Gastroesophageal sphincter (tissue), 4 donors: Measurements from ENCODE around the gene PIK3C2G. TPM values are rescaled to one million over a fixed set of nuclear protein-coding genes. Genes with fewer than 3 reads are reported as not detected.

Experiments
- ATAC-seq: fragments of 150-250 bp; one replicate; pipeline ENCODE4 v1.9.1; 2016; ENCODE audit warnings: mild to moderate bottlenecking, moderate library complexity
- H3K27ac ChIP-seq, 4 donors: fragments of 200-600 bp; sonication (generic) in 3 of 4; 1 replicate in 3 of 4; 2 replicates in 1 of 4; pipeline ENCODE4 v1.5.1; 2016 to 2019
- H3K27me3 ChIP-seq: fragments of 200-600 bp; sonication (generic); one replicate; pipeline ENCODE4 v1.5.1; 2019
- H3K36me3 ChIP-seq, 2 donors: fragments of 200-600 bp; sonication (generic); one replicate each; pipeline ENCODE4 v1.5.1; 2019; ENCODE audit warnings: control low read depth in 1 of 2
- H3K4me1 ChIP-seq, 3 donors: fragments of 200-600 bp; sonication (generic); 1 replicate in 2 of 3; 2 replicates in 1 of 3; pipeline ENCODE4 v1.5.1; 2016 to 2019; ENCODE audit warnings: control low read depth in 2 of 3
- H3K4me3 ChIP-seq, 2 donors: fragments of 200-600 bp; sonication (generic); one replicate each; pipeline ENCODE4 v1.5.1; 2019; ENCODE audit warnings: mild to moderate bottlenecking in 1 of 2, moderate library complexity in 1 of 2
- H3K9me3 ChIP-seq, 3 donors: fragments of 200-600 bp; sonication (generic); one replicate each; pipeline ENCODE4 v1.5.1; 2017 to 2019; ENCODE audit warnings: control low read depth in 2 of 3
- EP300 ChIP-seq: sonication (generic); formaldehyde crosslinking; IDR thresholded peaks from one replicate; pipeline ENCODE4 v1.6.1; 2017; ENCODE audit warnings: antibody characterized with exemption, mild to moderate bottlenecking
- POLR2A ChIP-seq, 2 donors: fragments of 450-650 bp; IDR thresholded peaks; one replicate each; pipeline ENCODE4 v1.6.1; 2017; ENCODE audit warnings: antibody characterized with exemption in 2 of 2, mild to moderate bottlenecking in 2 of 2, moderate library complexity in 1 of 2
- POLR2AphosphoS5 ChIP-seq: sonication (generic); formaldehyde crosslinking; IDR thresholded peaks from one replicate; pipeline ENCODE4 v1.6.1; 2017; ENCODE audit warnings: antibody characterized with exemption
- WGBS, 2 donors: methylation state at CpG; one replicate each; pipeline ENCODE4 v1.1.5; 2018; ENCODE audit warnings: low coverage in 1 of 2; 5-methylcytosine and 5-hydroxymethylcytosine counted together
- total RNA-seq, 4 donors: library from RNA; depleted of rRNA; stranded (reverse); fragments of >200 nt; gene quantifications; one replicate each; pipeline ENCODE4 v1.1.0, GENCODE V29; 2016
- TF ChIP-seq, protein P1 (sequence below), 4 experiments: fragments of 200-600 bp in 2 of 4; fragments of 450-650 bp in 2 of 4; sonication (generic) in 1 of 4; IDR thresholded peaks; one replicate each; pipeline ENCODE4 v1.5.1; 2017 to 2019; ENCODE audit warnings: antibody characterized with exemption in 4 of 4, mild to moderate bottlenecking in 2 of 4, moderate library complexity in 2 of 4

PIK3C2G gene
- total RNA-seq, 4 donors from 2014 or later = 0.40 to 0.79 (median 0.69) TPM; not detected in 1

- no peaks in the 10 kb centered on the region for H3K27me3 ChIP-seq
- no peak overlapping the region for H3K4me3 ChIP-seq
- no peak for ATAC-seq
Observed at GRCh38 chr12:18467620-18468245, 206.4 kb downstream of the PIK3C2G start.

GRCh38 chr12:18468246-18469075 is 207.1 kb downstream of the PIK3C2G start:
- H3K36me3 ChIP-seq = no peaks in the 10 kb centered on the region
- no peak overlapping the region for H3K4me3 ChIP-seq
- no peaks in the 10 kb centered on the region for H3K27me3 ChIP-seq
- no peaks in the 10 kb centered on the region for H3K9me3 ChIP-seq
- H3K4me1 ChIP-seq = peaks cover 0 to 6% (median 0%) of the 10 kb centered on the region in 3 donors
- TF ChIP-seq, protein P1, sequence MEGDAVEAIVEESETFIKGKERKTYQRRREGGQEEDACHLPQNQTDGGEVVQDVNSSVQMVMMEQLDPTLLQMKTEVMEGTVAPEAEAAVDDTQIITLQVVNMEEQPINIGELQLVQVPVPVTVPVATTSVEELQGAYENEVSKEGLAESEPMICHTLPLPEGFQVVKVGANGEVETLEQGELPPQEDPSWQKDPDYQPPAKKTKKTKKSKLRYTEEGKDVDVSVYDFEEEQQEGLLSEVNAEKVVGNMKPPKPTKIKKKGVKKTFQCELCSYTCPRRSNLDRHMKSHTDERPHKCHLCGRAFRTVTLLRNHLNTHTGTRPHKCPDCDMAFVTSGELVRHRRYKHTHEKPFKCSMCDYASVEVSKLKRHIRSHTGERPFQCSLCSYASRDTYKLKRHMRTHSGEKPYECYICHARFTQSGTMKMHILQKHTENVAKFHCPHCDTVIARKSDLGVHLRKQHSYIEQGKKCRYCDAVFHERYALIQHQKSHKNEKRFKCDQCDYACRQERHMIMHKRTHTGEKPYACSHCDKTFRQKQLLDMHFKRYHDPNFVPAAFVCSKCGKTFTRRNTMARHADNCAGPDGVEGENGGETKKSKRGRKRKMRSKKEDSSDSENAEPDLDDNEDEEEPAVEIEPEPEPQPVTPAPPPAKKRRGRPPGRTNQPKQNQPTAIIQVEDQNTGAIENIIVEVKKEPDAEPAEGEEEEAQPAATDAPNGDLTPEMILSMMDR (IDR thresholded peaks at IDR 0.05) = no peak
- TF ChIP-seq POLR2AphosphoS5 (no peak), POLR2A (IDR thresholded peaks at IDR 0.05) (no peak), EP300 (no peak)
- ATAC-seq = no peak
- H3K27ac ChIP-seq = no peak overlapping the region
- 82 to 83% methylated on average over 1 of the region's 1 CpG for WGBS, 2 donors

More at GRCh38 chr12:18467620-18468245, 206.4 kb downstream of the PIK3C2G start:
- Histone ChIP-seq H3K4me1 (peaks cover 0 to 9% (median 0%) of the 10 kb centered on the region in 3 donors), H3K27ac (no peak overlapping the region), H3K9me3 (no peaks in the 10 kb centered on the region), H3K36me3 (no peaks in the 10 kb centered on the region)
- no peak for TF ChIP-seq POLR2AphosphoS5
- no peak for TF ChIP-seq POLR2A (IDR thresholded peaks at IDR 0.05)
- TF ChIP-seq EP300 = no peak
- TF ChIP-seq, protein P1 (IDR thresholded peaks at IDR 0.05) = no peak

GRCh38 chr12:18470251-18470650 is 208.9 kb downstream of the PIK3C2G start:
- no peak for ATAC-seq
- 94% methylated on average over 2 to 3 of the region's 3 CpGs for WGBS, 2 donors
- Histone ChIP-seq H3K4me1 (peaks cover 0 to 6% (median 0%) of the 10 kb centered on the region in 3 donors), H3K4me3 (no peak overlapping the region), H3K27me3 (no peaks in the 10 kb centered on the region), H3K27ac (no peak overlapping the region), H3K36me3 (no peaks in the 10 kb centered on the region), H3K9me3 (no peaks in the 10 kb centered on the region)
- no peak for TF ChIP-seq EP300
- TF ChIP-seq POLR2AphosphoS5 = no peak
- TF ChIP-seq POLR2A (IDR thresholded peaks at IDR 0.05) = no peak
- TF ChIP-seq, protein P1 (IDR thresholded peaks at IDR 0.05) = no peak

DNA sequence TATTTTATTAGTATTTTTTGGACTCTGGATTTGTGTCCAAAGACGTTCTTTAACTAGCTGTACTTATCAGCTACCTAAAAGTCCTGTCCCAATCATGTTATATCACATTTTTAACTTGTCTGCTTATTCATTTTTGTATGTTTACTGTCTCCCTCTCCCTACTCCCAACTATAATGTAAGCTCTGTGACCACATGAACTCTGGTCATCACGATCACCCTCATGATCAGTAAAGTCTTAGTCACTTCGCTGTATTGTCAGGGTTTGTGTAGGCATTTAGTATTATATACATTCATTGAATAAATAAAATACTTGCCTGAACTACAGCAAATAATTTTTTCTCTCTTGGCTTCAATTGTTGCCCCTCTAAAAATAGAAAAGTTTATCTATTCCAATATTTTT is 211.0 kb downstream of the PIK3C2G start:
- H3K27ac ChIP-seq = no peak overlapping the region
- no peaks in the 10 kb centered on the region for H3K36me3 ChIP-seq
- WGBS, 2 donors = 78 to 93% methylated on average over 3 of the region's 3 CpGs
- H3K27me3 ChIP-seq = no peaks in the 10 kb centered on the region
- TF ChIP-seq POLR2A (IDR thresholded peaks at IDR 0.05) (no peak), POLR2AphosphoS5 (no peak), EP300 (no peak)
- ATAC-seq = no peak
- peaks cover 0 to 10% (median 0%) of the 10 kb centered on the region in 3 donors for H3K4me1 ChIP-seq
- H3K9me3 ChIP-seq = no peaks in the 10 kb centered on the region
- no peak overlapping the region for H3K4me3 ChIP-seq

DNA sequence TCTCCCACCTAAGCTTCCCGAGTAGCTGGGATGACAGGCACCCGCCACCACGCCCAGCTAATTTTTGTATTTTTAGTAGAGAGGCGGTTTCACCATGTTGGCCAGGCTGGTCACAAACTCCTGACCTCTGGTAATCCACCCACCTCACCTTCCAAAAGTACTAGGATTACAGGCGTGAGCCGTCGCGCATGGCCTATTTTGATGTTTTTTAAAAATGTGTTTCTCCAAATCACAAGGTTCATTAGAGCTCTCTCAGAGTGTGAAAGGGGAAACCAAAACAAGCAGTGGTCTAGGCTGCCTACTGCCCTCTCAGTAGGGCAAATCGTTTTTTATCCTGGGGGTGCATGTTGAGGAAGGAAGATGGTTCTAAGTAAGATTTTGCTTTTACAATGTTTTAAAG is 211.5 kb downstream of the PIK3C2G start:
- WGBS, 2 donors = 95 to 99% methylated on average over 8 to 9 of the region's 9 CpGs
- no peak for ATAC-seq

More for the DNA sequence above, 211.5 kb downstream of the PIK3C2G start:
- Histone ChIP-seq H3K9me3 (no peaks in the 10 kb centered on the region), H3K27me3 (no peaks in the 10 kb centered on the region), H3K4me1 (peaks cover 0 to 10% (median 0%) of the 10 kb centered on the region in 3 donors), H3K36me3 (no peaks in the 10 kb centered on the region), H3K4me3 (no peak overlapping the region), H3K27ac (no peak overlapping the region)
- TF ChIP-seq POLR2AphosphoS5 (no peak), POLR2A (IDR thresholded peaks at IDR 0.05) (no peak), EP300 (no peak)
- TF ChIP-seq, protein P1 (IDR thresholded peaks at IDR 0.05) = no peak
